Cardiac septum (tissue), 1 donor: Measurements from ENCODE around the gene PSTPIP1. TPM values are rescaled to one million over a fixed set of nuclear protein-coding genes. Genes with fewer than 3 reads are reported as not detected.

Experiments
- DNase-seq: peaks from one replicate; pipeline ENCODE4 v3.0.0-alpha.2; 2020; ENCODE audit warnings: low spot score
- intact Hi-C: fragments of 100-400 bp; cut with DNase I; formaldehyde crosslinking; loops from one replicate; pipeline ENCODE4 v1.14.0; 2022
- total RNA-seq: library from RNA; stranded (reverse); fragmentation: NEBNext Ultra II Directional; extraction: Animal tissue kit (Norgen Biotek cat#: 25700); gene quantifications from one replicate; pipeline ENCODE4 v1.2.1, GENCODE V29; 2021
- donor health status: DM: no; HTN: no; CAD: no.

The PSTPIP1 gene
- total RNA-seq, 1 donor from 2014 or later = 2.7 TPM

DNA sequence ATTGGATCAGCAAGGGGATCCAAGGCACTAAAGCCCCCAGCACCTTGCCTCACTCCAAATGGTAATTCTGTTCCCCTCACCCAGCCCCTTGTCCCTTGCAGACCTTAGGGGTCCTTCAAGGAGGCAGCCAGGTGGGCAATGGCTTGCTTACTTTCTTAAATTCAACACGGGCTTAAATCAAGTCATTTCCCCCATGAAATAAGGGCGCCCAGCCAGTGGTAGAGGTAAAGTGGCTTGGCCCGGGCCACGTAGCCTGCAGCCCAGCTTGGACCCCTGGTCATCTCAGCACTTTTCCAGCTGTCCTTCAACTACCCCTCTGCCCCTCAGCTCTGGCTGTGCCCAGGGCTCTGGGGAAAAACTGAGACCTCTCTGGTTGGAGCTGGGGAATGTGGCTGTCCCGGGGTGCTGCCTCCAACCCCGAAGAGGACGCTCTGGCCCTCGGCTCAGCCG, 1.2 kb downstream of the PSTPIP1 start:
- DNase-seq = no peak
- intact Hi-C loops = no loop called here

DNA sequence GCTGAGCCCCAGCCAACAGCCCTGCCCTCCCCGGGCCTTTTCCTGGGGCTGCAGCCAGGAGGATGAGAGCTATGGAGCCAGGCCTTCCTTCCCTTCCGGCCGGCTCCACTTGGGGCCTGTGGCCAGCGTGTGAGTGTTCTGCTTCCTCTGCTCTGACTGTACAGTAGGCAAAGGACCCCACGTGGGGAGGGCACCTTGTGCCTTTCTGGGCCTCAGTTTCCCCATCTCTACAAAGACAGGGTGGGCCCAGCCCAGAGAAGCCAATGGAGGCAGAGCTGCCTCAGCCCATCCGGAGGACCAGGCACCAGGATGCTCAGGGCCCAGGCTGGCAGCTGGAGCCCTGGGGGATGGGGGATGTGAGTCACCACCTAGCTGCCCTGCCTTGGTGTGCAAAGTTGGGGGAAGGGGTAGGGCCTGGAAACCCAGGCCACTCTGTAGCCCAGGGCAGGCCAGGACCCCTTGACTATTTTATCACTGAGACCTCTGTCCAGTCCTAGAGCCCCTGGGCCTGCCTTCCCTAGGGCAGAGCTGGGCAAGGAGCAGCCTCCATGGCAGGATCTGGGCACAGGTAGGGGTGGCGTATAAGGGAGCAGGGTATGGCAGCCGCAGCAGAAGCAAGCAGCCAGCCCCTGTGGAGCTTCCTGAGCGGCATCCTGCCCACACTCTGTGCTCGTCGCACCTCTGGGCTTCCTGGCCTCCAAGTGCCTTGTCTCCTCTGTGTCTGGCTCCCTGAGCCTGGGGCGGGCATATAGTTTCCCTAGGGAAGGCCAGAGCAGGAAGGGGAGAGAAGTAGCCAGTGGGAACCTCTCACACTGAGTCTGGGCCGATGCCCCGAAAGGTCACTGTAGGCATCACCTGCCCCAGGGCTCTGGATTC, 1.8 kb downstream of the PSTPIP1 start:
- intact Hi-C loops = no loop called here
- DNase-seq = no peak

DNA sequence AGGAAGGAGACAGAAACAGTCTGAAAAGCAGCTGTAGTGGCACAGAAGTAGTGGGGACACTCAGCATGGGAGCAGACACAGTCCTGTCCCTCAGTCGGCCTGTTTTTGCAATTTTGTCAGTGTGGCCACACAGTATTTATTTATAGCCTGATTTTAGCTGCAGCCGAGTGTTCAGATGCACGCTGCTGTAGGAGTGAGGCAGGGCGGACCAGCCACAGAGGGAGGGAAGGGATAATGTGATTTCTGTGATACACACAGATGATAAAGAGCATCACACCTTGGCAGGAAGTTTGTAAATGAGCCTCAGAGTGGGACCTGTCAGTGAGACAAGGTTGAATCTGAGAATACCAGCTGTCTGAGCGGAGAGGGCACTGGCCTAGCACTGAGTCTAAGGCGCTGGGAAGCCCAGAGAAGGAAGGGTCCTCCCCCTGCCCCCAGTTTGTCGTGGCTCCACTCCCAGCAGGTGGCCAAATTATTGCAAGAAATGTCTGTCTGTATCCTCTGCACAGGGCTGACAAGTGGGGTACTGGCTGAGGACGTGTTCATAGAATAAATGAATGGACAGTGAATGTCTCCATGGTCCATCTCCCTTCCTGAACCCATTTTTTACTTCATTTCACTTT, 3.8 kb downstream of the PSTPIP1 start:
- intact Hi-C loops = no loop called here
- DNase-seq = no peak

DNA sequence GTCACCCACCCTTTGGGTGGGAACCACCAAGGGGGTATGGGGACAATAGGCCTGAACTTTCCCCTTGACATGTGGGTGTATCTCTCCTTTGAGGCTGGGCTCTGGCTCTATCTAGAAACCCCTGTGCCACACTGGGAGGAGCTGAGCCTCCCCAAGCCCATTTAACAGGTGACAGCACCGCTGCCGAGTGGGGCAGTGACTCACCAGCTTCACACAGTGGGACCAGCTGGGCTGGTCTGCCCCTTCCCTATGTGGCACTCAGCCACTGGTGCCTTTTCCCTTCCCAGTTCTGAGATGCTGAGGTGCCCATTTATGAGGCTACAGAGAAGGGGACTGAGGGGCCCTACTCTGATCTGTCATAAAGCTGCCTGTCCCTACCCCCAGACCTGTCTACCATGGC, 5.1 kb downstream of the PSTPIP1 start:
- DNase-seq = no peak
- intact Hi-C loops = no loop called here

DNA sequence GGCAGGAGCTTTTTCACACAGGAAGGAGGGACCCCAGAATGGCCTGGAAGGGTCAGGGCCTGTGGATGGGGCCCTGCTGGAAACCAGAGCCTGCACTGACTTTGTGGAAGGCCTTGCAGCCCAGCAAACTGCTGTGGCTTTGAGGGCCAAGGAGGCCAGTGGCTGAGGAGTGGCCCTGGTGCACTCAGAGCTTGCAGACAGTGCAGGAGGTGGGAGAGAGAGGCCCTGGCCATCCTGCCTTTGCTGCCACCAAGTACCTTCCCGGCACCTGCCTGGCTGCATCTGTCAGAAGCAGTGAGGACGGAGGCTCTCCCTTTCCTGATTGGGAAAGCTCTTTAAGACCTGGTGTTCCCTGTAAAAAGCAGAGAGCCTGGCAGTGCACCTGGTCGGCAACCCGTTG, 6.4 kb downstream of the PSTPIP1 start:
- DNase-seq = no peak
- intact Hi-C loops = no loop called here

- no peak for DNase-seq
- intact Hi-C loops = no loop called here
Measured at GRCh38 chr15:77001966-77002365, 7.0 kb downstream of the PSTPIP1 start.

GRCh38 chr15:77002436-77002835, 7.5 kb downstream of the PSTPIP1 start:
- intact Hi-C loops = no loop called here
- no peak for DNase-seq

GRCh38 chr15:77002954-77003912, 8.3 kb downstream of the PSTPIP1 start:
- peak; percentile 87 for DNase-seq
- intact Hi-C loops = no loop called here

GRCh38 chr15:77004189-77004588, 9.3 kb downstream of the PSTPIP1 start:
- peak; percentile 89 for DNase-seq
- intact Hi-C loops = no loop called here

GRCh38 chr15:77009176-77009575, 14.2 kb downstream of the PSTPIP1 start:
- intact Hi-C loops = no loop called here
- no peak for DNase-seq

DNA sequence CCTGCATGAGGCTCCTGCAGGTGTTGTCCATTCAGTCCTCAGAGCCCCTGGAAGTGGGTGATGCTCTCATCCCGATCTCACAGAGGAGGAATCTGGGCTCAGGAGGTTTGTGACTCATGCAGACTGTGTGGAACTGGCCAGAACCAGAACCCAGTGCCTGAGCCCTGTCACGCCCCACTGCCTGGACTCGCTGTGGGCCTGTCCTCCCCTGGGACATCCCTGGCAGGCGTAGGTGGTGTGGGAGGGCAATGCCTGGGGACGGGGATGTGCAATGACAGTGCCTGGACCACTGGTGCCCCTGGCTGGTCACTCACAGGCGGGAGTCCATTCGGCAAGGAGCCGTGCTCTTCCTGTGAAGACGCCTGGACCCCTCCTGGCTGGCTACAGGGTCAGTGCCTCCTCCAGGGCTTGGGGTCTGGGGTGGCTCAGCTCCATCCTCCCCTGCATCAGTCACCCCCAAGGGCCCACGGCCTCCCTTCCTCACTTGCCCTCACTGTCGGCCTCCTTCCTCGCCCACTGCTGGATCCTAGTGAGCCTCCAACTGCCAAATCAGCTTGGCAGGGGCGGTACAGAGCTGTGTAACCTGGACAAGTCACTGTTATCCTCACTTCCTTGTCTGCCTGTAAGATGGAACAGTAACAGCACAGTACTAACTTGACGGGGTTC, 14.9 kb downstream of the PSTPIP1 start:
- intact Hi-C loops = no loop called here

DNA sequence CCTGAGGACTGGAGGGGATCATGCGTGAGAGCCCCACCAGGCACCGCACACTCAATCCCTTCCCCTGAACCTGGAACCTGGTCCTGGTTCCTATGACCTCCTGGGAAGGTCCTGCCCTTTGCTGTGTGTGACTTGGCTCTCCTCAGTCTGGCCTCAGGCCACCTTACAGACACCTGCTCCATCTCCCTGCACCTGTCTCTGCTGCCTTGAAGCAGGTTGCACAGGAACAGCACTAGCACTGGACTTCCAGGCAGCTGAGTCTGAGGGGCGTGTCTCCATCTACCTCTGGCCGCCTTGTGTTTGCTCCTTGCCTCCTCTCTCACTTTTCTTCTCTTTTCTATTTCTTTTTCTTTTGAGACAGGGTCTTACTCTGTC, 15.4 kb downstream of the PSTPIP1 start:
- intact Hi-C loops = no loop called here
- DNase-seq = no peak

More for the DNA sequence above, 14.9 kb downstream of the PSTPIP1 start:
- DNase-seq = no peak

DNA sequence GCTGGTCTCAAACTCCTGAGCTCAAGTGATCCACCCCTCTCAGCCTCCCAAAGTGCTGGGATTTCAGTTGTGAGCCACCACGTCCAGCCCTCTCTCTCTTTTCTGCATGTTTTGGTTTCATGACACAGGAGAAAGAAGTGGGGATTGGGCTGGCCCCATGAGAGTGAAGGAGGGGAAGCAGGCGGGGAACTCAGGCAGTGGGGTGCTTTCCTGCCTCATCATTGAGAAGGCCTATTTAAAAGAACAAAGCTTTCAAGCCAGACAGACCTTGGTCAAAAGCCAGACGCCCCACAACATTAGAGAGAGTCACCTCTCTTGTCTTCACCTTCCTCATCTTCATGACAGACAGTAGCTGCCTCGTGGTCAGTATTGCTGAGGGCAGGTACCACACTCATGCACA, 15.9 kb downstream of the PSTPIP1 start:
- intact Hi-C loops = no loop called here
- no peak for DNase-seq

- DNase-seq = no peak
- intact Hi-C loops = no loop called here
Measured at GRCh38 chr15:77012117-77012712, 17.3 kb downstream of the PSTPIP1 start.

- intact Hi-C loops = no loop called here
- no peak for DNase-seq
Measured at GRCh38 chr15:77012868-77013267, 17.9 kb downstream of the PSTPIP1 start.

GRCh38 chr15:77013776-77014131, 18.8 kb downstream of the PSTPIP1 start:
- intact Hi-C loops = no loop called here

DNA sequence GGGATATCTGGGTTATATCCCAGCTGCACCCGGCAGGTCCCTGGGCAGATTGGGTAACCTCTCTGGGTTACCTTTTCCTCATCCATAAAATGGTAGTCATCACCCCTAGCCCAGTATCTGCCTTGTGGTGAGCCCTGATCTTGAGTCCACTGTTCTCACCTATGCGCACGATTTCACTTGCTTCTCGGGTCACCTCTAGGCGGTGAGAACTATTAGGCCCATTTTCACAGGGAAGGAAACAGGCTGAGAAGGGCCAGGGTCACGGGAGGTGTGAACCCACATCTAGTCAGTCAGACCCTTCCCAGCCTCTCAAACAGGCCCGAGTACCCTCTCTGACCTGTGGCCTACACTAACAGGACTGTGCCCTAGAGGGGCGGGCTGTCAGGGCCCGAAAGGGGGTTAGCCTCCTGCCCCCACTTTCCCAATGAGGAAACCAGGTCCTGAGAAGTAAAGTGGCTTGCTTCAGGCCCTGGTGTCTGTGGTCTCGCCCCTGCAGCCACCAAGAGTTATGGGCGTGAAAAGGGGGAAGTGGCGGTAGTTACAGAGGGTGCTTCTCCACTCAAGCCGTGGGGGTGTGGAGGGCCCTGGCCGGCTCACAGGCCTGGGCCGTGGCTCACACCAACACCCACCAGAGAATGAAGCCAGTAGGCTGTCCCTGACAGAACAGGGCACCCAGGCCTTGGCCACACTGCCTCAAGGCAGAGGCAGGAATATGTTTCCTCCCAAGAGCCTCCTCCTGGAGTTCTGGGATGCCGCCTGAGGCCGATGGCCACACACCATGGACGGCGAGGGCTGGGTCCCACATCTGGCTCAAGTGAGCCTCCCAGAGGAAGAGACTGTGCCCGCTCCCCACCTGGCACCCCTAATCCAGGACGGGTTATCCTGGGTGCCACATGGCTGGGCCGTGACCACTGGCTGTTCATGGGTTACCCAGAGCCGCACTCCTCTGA, 19.5 kb downstream of the PSTPIP1 start:
- intact Hi-C loops = no loop called here
- no peak for DNase-seq

More at GRCh38 chr15:77013776-77014131, 18.8 kb downstream of the PSTPIP1 start:
- no peak for DNase-seq
